ENCODE results near the gene GALNT17.
"Not testable (repeated sequence)": the region's sequence is repeated elsewhere in the genome, so short reads cannot be mapped to it uniquely, and the experiment has no call there.

GALNT17 gene

DNA sequence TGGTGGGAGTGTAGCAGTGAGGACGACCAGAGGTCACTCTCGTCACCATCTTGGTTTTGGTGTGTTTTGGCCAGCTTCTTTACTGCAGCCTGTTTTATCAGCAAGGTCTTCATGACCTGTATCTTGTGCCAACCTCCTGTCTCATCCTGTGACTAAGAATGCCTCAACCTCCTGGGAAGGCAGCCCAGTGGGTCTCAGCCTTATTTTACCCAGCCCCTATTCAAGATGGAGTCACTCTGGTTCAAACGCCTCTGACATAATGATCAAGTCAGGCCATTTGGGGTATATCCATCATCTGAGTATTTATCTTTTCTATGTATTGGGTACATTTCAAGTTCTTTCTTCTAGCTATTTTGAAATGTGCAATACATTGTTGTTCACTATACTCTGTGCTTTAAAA, 503.9 kb downstream of the GALNT17 start:
- not testable (repeated sequence) for DNase-seq (ENCODE audit: low read depth)

DNA sequence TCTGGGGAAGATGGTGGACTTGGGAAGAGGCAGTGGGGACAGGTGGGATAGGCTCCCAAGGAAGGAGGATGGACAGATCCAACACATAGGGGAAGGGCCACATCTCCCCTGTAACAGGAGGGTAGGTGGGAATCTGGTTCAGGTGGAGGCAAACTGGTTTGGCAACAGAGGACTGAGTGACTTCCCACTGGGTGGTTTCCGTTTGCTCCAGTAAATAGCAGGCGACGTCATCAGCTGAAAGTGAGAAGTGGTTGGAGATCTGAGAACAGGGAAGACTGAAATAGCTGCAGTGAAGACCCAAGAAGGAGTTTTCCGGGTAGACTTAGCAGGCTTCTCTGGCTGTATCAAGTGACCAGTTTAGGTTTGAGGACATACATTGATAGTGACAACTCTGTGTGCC, 504.4 kb downstream of the GALNT17 start:
- DNase-seq (ENCODE audit: low read depth), result no peak

DNA sequence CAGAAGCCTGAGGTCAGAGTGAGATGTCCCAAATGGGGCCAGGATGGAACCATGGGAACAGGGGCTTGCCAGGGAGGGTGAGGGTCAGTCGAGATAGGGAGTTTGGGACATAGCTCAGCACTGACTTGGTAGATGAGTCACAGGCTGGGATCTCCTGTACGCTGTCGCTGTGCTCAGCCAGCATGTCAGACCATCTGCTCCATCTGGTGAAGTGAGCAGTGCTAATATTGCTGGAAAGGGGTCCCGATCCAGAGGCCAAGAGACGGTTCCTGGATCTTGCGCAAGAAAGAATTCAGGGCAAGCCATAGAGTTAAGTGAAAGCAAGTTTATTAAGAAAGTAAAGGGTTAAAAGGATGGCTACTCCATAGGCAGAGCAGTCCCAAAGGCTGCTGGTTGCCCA, 505.6 kb downstream of the GALNT17 start:
- DNase-seq (ENCODE audit: low read depth), result no peak

DNA sequence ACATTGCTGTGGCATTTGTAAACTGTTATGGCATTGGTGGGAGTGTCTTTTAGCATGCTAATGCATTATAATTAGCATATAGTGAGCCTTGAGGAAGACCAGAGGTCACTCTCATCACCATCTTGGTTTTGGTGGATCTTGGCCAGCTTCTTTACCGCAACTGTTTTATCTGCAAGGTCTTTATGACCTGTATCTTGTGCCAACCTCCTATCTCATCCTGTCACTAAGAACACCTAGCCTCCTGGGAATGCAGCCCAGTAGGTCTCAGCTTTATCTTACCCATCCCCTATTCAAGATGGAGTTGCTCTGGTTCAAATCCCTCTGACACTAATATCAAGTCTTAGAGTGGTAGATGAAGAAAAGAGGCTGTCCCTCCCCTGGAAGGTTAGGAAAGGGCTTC, 506.2 kb downstream of the GALNT17 start:
- no peak for DNase-seq (ENCODE audit: low read depth)

DNA sequence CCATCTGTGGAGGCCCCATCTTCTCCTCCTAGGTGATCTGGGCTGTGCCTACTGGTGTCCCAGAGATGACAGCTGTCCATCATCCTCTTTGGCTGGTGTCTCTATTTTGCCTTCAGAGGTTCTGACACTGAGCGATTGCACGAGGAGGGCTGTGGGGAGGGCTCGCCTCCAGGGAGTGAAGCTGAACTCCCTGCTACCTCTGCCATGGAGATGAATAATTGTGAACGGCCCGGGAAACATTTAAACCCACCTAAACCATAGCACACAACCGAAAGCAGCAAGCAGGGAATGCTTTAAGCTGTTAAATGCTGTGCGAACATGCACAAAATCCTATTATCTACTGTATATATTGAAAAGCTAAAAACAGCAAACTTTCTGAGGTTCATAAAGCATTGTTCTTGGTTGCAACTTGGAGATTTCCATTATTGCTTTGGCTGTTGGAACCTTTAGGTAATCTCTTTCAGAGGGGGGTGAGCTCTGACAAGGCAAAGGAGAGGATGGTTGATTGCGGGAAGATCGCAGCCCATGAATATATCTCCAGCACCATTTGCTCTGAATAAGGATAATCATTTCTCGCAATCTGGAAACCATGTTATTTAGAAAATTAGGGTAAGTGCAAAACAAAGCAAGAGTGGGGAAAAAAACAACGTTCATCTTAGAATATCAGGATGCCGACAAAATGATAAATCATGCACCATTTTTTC, 507.6 kb downstream of the GALNT17 start:
- no peak for DNase-seq (ENCODE audit: low read depth)

DNA sequence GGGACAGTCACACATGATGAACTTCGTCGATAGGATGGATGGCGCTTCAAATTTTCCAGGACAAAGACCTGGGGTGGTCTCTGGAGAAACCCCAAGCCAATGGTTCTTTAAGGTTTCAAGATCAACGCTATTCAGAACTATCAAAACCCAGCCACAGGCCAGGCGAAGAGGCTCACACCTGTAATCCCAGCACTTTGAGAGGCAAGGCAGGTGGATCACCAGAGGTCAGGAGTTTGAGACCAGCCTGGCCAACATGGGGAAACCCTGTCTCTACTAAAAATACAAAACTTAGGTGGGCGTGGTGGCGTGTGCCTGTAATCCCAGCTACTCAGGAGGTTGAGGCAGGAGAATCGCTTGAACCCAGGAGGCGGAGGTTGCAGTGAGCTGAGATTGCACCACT, 511.1 kb downstream of the GALNT17 start:
- not testable (repeated sequence) for DNase-seq (ENCODE audit: low read depth)

DNA sequence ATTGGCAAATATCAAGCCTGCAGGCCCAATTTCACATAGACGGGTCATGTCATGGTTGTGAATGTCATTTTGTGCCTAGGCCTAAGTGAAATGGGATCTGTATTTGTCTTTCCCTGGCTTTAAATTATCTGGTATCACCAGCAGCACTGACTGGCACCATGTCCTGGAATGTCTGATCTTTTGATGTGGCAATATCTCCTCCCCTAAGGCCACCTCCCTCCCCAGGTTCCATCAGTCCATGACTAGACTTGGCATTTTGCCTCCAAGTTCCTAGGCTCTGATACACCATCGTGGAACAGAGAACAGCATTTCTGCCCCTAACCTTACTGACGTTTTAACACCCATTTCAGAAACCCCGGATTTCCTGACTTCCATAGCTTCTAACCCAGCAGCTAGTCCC, 513.9 kb downstream of the GALNT17 start:
- no peak for DNase-seq (ENCODE audit: low read depth)

DNA sequence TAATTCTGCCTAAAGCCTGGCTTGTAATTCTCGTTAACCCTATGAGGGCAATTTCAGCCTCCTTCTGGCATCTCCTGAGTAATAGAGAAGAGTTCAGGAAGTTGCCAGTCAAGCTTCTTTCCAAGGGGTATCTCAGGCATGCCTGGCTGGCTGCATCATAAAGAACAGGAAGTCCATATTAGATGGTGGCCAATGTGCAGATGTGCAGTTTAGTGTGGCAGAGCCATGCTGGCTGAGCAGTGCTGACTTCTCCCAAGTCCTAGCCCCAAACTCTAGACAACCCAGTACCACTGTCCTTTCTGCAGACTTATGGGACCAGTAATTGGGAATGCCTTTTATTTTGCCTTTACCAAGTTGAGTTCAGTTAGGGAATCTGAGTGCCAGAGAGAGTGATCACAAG, 517.9 kb downstream of the GALNT17 start:
- no peak for DNase-seq (ENCODE audit: low read depth)

DNA sequence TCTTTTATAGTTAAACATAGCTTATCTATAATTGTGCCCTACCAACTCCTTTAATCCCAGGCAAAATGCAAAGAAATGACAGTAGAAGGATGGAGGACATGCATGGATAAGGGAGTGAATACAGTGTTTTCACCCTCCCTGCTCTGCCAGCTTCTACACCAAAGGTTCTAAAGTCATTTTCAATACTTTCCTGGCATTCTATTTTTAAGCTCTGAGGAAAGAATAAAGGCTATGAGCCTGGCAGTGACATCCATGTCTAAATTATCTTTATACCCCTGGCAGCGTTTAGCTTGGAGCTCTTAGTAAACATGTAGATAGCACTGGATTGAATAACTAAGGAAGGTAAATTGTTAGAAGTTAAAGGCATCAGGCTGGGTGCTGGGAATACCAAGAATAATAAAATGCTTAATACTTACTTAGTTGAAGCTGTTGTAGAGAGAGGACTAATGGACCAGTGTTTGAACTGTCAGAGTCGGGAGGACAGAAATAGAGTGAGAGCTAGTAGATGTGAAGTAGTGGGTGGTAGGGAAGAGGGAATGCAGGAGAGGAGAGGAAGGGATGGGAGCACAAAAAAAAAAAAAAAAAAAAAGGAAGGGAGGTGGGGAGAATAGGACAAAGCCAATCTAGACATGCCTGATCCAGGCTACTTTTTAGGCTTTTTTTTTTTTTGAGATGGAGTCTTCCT, 518.9 kb downstream of the GALNT17 start:
- DNase-seq (ENCODE audit: low read depth), result no peak

DNA sequence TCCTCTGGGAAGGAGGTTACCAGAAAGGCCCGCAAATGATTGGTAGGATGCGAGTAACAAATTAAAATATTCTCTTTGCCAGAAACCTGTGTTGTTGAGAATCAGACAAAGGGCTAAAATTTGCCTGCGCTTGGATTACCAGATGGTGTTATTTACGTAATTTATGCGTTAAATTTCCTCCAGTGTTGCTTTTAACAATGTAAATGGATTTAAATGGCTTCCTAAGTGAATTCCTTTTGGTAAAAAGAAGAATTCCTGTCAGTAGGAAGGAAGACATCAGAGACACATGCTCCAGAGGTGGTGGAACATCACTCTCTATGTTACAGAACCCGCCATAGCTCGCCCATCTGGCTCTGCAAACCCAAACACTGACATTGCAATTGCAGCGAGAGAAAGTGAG, 520.6 kb downstream of the GALNT17 start:
- no peak for DNase-seq (ENCODE audit: low read depth)

DNA sequence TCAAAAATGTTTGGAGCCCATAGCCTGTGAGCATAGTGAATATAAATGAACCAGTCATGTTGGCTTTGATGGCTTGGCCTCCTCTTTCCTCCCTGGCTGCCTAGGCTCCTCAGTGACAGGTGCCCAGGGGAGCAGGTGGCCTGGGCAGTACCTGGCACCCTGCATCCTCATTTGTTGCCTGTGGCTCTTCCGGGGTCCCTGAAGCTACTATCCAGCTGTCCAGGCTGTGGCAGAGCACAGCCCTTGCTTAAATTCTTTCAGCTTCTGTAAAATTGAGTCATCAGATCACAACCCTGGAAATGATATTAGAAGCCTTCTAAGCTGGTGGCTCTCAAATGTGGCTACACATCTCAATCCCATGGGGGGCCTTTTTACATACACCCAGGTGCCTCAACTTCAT, 525.4 kb downstream of the GALNT17 start:
- DNase-seq (ENCODE audit: low read depth), result no peak

DNA sequence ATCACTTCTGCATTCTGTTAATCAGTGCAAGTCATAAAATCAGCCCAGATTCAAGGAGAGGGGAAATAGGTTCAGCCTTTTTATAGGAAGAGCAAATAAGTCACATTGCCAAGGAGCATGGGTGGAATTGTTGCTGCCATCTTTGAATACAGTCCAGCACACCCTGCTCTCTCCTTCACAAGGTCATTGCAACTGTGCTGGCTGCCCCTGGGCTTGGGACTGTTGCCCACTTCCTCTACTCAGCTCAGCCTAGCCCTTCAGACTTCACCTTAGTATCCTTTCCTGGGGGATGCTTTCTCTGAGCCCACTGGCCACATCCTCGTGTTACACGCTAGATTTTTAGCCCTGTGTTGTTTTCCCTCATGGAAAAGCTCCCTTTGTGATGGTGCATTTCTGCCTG, 527.7 kb downstream of the GALNT17 start:
- DNase-seq (ENCODE audit: low read depth), result no peak

DNA sequence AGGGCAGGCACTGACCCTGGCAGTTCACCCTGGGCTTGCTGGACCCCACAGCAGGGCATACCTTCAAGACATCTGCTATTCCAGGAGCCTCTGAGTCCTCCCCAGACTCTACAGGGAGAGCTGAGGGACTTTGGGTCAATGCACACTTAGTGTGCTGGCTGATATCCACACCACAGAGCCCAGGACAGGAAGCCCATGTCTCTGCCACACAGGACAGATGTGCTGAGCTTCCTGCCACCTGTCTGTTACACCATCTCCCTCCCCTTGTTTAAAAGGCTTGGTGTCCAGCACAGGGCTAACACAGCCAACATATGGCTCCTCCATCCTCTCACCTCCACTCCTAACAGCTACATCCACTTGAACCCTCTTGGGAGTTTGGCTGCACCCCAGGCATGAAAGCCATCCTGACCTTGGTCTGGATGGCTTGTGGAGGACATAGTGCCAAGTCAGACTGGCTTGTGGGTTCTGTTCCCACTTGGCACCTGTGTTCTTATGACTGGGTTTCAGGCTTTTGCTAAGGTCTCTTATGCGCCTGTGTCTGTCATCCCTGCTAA, 529.8 kb downstream of the GALNT17 start:
- no peak for DNase-seq (ENCODE audit: low read depth)

DNA sequence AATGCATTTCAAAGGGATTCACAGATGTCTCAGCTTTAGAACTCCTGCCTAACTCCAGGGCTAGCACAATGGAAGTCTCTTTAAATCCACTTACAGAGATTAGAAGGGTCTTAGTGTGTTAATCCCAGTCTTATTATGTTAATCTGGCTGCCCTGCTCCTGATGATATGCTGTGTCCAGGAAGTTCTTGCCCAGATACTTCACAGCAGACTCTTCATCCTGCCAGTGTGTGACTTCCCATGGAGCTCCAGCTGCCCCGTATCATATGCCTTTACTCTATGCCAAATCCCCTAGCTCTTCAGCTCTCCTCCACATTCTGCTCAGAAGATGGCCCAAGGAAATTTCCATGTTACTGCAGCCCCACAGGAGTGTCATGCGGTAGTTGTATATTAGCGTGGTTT, 533.8 kb downstream of the GALNT17 start:
- no peak for DNase-seq (ENCODE audit: low read depth)

DNA sequence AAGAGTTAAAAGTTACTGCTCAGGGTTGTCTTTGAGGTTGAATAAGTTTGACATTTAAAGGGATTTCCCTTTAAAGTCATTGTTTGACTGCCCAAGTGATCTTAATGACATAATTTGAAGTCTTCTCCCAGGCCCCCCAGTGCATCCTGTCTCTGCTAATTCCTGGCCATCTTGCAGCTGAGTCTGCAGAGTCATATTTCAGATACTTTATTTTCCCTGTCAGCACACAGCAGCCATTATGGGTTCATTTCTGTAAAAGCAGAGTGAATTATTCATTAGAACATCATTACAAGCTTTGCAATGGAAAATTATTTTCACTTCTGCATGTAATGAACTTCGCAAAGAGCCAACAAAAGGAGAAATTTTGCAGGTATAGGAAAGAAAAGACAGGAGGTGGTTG, 536.6 kb downstream of the GALNT17 start:
- no peak for DNase-seq (ENCODE audit: low read depth)

DNA sequence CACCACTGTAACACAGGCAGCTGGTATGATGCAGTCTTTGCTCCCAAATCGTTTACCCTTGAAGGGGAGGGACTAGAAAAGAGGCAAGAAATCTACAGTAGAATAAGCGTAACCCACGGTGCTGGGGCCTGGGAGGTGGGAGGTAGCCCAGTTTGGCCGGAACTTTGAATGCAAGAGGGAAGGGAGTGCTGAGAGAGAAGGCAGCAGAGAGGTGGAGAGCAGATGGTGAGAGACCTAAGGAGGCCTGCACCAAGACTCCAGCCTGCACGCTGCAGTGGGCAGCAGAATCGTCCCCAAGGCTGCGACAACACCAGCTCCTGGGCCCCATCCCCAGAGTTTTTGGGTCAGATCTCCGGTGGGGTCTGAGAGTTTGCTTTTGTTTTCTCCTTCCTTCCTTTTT, 547.5 kb downstream of the GALNT17 start:
- no peak for DNase-seq (ENCODE audit: low read depth)

DNA sequence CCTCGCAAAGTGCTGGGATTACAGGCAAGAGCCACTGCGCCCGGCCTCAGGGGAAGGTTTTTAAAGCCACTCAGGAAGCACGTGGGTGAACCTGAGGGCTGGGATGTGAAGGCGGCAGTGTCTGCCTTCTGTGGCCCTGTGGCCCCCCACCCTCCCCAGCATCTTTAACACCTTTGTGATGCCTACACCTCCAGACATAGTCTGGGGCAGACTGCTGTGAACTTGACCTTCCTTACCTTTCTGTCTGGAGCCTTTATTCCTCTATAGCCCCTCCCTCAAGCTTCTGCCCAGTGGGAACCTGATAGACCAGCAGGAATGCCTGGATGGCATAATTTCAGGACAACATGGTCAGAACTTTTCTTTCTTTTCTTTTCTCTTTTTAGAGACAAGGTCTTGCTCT, 550.2 kb downstream of the GALNT17 start:
- DNase-seq (ENCODE audit: low read depth), result no peak

DNA sequence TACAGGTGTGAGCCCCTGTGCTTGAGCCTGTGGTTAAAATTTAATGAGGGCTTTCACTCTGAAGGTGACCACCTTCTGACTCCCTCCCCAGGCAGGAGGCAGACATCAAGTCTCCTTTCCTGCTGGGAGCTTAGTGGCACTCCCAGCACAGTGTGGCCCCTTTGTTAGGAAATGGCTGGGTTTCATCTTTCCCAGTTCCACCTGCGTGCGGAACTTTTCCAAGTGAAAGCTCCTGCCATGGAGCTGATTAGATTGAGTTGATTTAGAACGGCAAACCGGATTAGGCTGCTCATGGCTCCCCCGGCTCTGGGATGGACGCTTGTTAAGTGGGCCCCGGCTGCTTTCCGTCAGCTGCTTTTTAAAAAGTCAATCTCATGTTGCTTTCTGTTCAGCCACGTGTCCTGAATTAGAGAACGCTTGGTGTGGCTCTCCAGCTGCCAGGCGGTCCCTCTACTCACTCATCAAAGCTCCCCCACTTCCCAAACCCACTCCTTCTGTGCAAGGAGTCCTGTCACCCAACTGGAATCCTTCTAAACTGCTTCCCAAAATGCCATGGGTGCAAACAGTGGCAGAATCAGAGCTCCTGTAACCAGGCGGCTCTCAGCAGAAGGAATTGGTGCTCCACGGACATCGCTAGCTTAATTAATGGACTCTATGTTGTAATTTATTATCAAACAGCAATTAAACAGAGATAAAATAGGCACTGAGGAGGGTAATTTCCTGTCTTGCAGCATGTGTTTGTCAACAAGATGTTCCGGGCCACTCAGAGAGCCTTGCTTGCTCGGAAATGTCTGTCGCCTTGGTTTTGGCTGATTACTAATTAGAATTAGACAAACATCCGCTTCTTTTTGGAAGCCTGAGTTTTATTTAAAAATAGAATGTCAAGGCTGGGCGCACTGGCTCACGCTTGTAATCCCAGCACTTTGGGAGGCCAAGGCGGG, 551.2 kb downstream of the GALNT17 start:
- no peak for DNase-seq (ENCODE audit: low read depth)

DNA sequence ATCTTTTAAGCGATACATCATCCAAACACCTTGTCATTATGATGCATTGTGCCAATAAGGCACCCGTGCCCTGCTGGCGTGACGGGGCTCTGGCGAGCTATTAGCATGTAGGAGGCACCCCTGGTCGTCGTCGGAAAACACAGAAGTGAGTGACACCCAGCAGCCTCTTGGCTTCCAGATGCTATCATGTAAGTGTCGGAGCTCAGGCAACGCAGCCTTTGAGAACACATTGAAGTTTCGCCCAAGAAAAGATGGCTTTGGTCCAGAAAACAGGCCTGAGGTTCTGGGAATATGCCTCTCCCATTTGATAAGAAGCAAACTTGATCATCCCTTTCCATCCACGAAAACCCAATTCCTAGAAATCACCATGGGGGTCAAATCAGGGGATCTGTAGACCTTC, 555.3 kb downstream of the GALNT17 start:
- DNase-seq (ENCODE audit: low read depth), result no peak

DNA sequence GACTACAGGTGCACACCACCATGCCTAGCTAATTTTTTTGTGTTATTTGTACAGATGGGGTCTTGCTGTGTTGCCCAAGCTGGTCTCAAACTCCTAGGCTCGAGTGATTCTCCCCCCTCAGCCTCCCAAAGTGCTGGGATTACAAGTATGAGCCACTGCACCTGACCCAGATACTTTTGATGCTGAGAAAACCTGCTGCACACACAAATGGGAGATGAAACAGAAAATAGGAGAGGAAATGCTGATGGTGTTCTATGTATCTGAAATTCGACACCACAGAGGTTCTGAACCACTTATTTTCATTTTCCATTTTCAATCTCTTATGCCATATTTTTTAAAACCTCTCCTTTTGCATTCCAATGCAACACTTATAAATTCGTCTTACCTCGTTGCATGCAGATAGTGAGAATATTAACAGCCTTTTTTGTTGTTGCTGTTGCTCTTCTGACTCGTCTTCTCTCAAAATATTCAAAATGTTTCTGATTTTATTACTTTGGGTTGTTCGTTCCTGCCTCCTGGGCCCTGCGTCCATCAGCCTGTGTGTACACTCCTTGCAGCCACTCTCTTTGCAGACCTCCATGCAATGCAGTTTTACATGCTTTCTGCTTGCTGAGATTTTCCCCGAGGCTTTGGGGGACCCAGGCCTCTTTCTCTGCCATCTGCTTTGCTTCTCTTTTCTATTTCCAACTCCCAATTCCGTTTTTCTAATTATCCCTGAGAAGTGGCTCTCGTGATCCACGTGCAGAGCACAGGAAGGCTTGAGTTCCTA, 556.1 kb downstream of the GALNT17 start:
- DNase-seq (ENCODE audit: low read depth), result no peak

DNA sequence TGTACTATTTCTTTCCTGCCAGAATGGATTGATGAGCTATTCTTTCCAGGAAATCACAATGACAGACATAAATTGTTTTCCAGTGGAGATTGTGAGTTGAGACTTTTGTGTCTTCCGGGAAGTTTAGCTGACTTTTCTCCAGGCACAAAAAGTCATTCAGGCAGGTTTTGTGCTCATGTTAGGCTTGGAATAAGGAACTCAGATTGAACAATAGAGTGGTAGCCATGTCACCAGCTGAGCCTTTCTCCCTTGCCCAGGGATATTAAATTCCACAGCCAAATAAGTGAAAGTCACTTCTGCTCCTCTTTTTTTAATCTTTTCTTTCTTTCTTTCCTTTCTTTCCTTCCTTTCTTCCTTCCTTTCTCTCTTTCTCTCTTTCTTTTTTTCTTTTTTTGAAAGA, 559.6 kb downstream of the GALNT17 start:
- DNase-seq (ENCODE audit: low read depth), result no peak

DNA sequence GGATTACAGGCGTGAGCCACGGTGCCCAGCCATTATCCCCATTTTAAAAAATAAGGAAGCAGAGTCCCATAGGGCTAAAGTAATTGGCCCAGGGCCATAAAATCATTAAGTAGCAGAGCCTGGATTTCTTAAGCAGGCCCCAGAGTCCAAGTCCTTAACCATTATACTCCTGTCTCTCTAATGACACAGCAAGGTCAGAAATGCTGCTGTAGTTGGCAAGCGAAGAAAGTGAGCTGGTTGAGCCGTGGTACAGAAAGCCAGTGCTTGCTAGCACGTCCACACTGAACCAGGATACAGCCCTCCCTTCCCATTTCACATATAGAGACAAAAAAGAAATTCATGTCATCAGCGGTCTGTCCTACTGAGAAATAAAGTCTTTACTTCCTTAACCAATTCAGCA, 562.7 kb downstream of the GALNT17 start:
- DNase-seq (ENCODE audit: low read depth), result no peak
